H1 (cell line): ENCODE results near the gene CDR2L. TPM values are rescaled to one million over a fixed set of nuclear protein-coding genes. Genes with fewer than 3 reads are reported as not detected.
A peak's percentile ranks its signal among the peaks of the same experiment; 100 is the strongest.

Experiments used
- CTCF ChIA-PET: fragments of 300-600 bp; sonication (Branson Sonifier 250); formaldehyde crosslinking; loops from one replicate; lab custom pipeline; 2021; ENCODE audit not compliant: partially characterized antibody; lab: Charles Lee
- POLR2A ChIA-PET: fragments of 300-600 bp; sonication (Branson Sonifier 250); formaldehyde crosslinking; loops from one replicate; lab custom pipeline; 2021; ENCODE audit warnings: inconsistent platforms; ENCODE audit not compliant: partially characterized antibody; lab: Charles Lee
- DNase-seq, 2 experiments: peaks; one replicate each; pipeline versions ENCODE4 v3.0.0 to v3.0.0-alpha.2; 2010 to 2022; ENCODE audit warnings: low spot score in 2 of 2, low read depth in 1 of 2, mixed read lengths in 1 of 2
- FAIRE-seq: peaks from 2 replicates; lab custom pipeline; 2011; peaks lifted over from hg19 to GRCh38; lab: Jason Lieb, UNC
- H2AFZ ChIP-seq: 2 replicates; pipeline ENCODE4 v1.8.1; 2012; ENCODE audit warnings: low read length, inconsistent platforms
- H2AK5ac ChIP-seq: 2 replicates; pipeline ENCODE4 v1.6.1; 2013; ENCODE audit warnings: low read depth, low read length
- H2BK120ac ChIP-seq: replicated peaks from 2 replicates; pipeline ENCODE3; 2013; ENCODE audit warnings: low read depth, low read length, inconsistent platforms
- H2BK12ac ChIP-seq: 2 replicates; pipeline ENCODE4 v1.6.1; 2013; ENCODE audit warnings: low read depth, low read length
- H2BK15ac ChIP-seq: 2 replicates; pipeline ENCODE4 v1.6.1; 2013; ENCODE audit warnings: low read length
- H2BK20ac ChIP-seq: 2 replicates; pipeline ENCODE4 v1.6.1; 2013; ENCODE audit warnings: low read length
- H2BK5ac ChIP-seq: 2 replicates; pipeline ENCODE4 v1.6.1; 2013; ENCODE audit warnings: low read depth, low read length
- H3K14ac ChIP-seq: 2 replicates; pipeline ENCODE4 v1.6.1; 2013; ENCODE audit warnings: inconsistent platforms; ENCODE audit not compliant: insufficient read length
- H3K18ac ChIP-seq: 2 replicates; pipeline ENCODE4 v1.6.1; 2013; ENCODE audit warnings: low read length; ENCODE audit errors: extremely low read depth
- H3K23ac ChIP-seq: 2 replicates; pipeline ENCODE4 v1.6.1; 2013; ENCODE audit warnings: inconsistent platforms; ENCODE audit not compliant: insufficient read length
- H3K23me2 ChIP-seq: 2 replicates; pipeline ENCODE4 v1.6.1; 2013; ENCODE audit warnings: low read depth, low read length
- H3K27ac ChIP-seq: 2 replicates; pipeline ENCODE4 v1.6.1; 2011; ENCODE audit warnings: low read depth, low read length, inconsistent platforms
- H3K27me3 ChIP-seq, 4 experiments: replicated peaks in 1 of 4; 1 replicate in 1 of 4; 2 replicates in 3 of 4; pipeline versions ENCODE4 v1.6.1 to v1.8.1; 2011 to 2013; ENCODE audit warnings: low read length in 3 of 4, mild to moderate bottlenecking in 3 of 4, inconsistent platforms in 2 of 4, mixed read lengths in 2 of 4, moderate library complexity in 1 of 4; ENCODE audit not compliant: control insufficient read depth in 3 of 4, insufficient read depth in 3 of 4; ENCODE audit errors: extremely low read depth in 1 of 4
- H3K36me3 ChIP-seq, 4 experiments: 2 replicates each; pipeline versions ENCODE4 v1.6.1 to v1.8.1; 2011 to 2013; ENCODE audit warnings: mild to moderate bottlenecking in 4 of 4, low read length in 3 of 4, moderate library complexity in 2 of 4, control low read depth in 1 of 4, inconsistent platforms in 1 of 4; ENCODE audit not compliant: insufficient read depth in 4 of 4, control insufficient read depth in 2 of 4
- H3K4ac ChIP-seq: replicated peaks from 2 replicates; pipeline ENCODE3; 2013; ENCODE audit warnings: low read length, low read depth, mixed read lengths, inconsistent platforms; ENCODE audit not compliant: insufficient read length
- H3K4me1 ChIP-seq, 4 experiments: replicated peaks in 1 of 4; 1 replicate in 1 of 4; 2 replicates in 3 of 4; pipeline versions ENCODE4 v1.6.1 to v1.8.1; 2011 to 2013; ENCODE audit warnings: low read length in 3 of 4, inconsistent platforms in 2 of 4, mixed read lengths in 1 of 4; ENCODE audit not compliant: insufficient read depth in 4 of 4, control insufficient read depth in 3 of 4
- H3K4me2 ChIP-seq, 2 experiments: 2 replicates each; pipeline versions ENCODE4 v1.6.1 to v1.8.1; 2011 to 2013; ENCODE audit warnings: low read depth in 2 of 2, low read length in 2 of 2, control low read depth in 1 of 2, inconsistent platforms in 1 of 2, mild to moderate bottlenecking in 1 of 2; ENCODE audit not compliant: insufficient read depth in 1 of 2
- H3K4me3 ChIP-seq, 4 experiments: fragments of 200-600, 300-600 bp in 1 of 4; sonication (generic), shearing (Covaris generic), sonication (Bioruptor Twin) in 1 of 4; 2 replicates each; pipeline versions ENCODE4 v1.5.1 to v1.8.1; 2011 to 2016; ENCODE audit warnings: low read length in 4 of 4, low read depth in 3 of 4, control low read depth in 2 of 4, inconsistent platforms in 2 of 4, mild to moderate bottlenecking in 2 of 4, mixed read lengths in 1 of 4, moderate library complexity in 1 of 4; ENCODE audit not compliant: insufficient read depth in 2 of 4; ENCODE audit errors: extremely low read depth in 1 of 4
- H3K56ac ChIP-seq: replicated peaks from 2 replicates; pipeline ENCODE3; 2013; ENCODE audit warnings: low read depth, mild to moderate bottlenecking, mixed read lengths, low read length, inconsistent platforms; ENCODE audit not compliant: insufficient read length
- H3K79me1 ChIP-seq: 2 replicates; pipeline ENCODE4 v1.6.1; 2013; ENCODE audit warnings: low read depth, low read length, control low read depth
- H3K79me2 ChIP-seq, 2 experiments: 2 replicates each; pipeline versions ENCODE4 v1.6.1 to v1.8.1; 2012 to 2013; ENCODE audit warnings: low read length in 2 of 2, mild to moderate bottlenecking in 2 of 2, inconsistent platforms in 1 of 2; ENCODE audit not compliant: insufficient read depth in 2 of 2, control insufficient read depth in 1 of 2
- H3K9ac ChIP-seq, 4 experiments: replicated peaks in 1 of 4; 1 replicate in 1 of 4; 2 replicates in 3 of 4; pipeline versions ENCODE4 v1.6.1 to v1.8.1; 2011 to 2013; ENCODE audit warnings: low read depth in 3 of 4, low read length in 3 of 4, control low read depth in 2 of 4, mild to moderate bottlenecking in 2 of 4, moderate library complexity in 2 of 4, inconsistent platforms in 1 of 4; ENCODE audit errors: extremely low read depth in 1 of 4
- H3K9me3 ChIP-seq, 2 experiments: 2 replicates each; pipeline versions ENCODE4 v1.6.1 to v1.8.1; 2012 to 2013; ENCODE audit warnings: mild to moderate bottlenecking in 2 of 2, moderate library complexity in 2 of 2, control low read depth in 1 of 2, inconsistent platforms in 1 of 2, low read depth in 1 of 2, low read length in 1 of 2, mixed read lengths in 1 of 2; ENCODE audit not compliant: insufficient read depth in 2 of 2
- H4K20me1 ChIP-seq, 2 experiments: replicated peaks in 1 of 2; 2 replicates each; pipeline versions ENCODE3 to v1.8.1; 2011 to 2013; ENCODE audit warnings: inconsistent platforms in 2 of 2, low read length in 2 of 2, mild to moderate bottlenecking in 1 of 2; ENCODE audit not compliant: insufficient read depth in 2 of 2, control insufficient read depth in 1 of 2
- H4K5ac ChIP-seq: 2 replicates; pipeline ENCODE4 v1.6.1; 2013; ENCODE audit warnings: low read length, low read depth, mixed read lengths, inconsistent platforms; ENCODE audit not compliant: insufficient read length
- H4K8ac ChIP-seq: 2 replicates; pipeline ENCODE4 v1.8.0; 2013; ENCODE audit warnings: mild to moderate bottlenecking, moderate library complexity, low read length, inconsistent platforms; ENCODE audit not compliant: insufficient read depth; ENCODE audit errors: extremely low read depth
- H4K91ac ChIP-seq: replicated peaks from 2 replicates; pipeline ENCODE3; 2013; ENCODE audit warnings: low read length, mixed read lengths, inconsistent platforms; ENCODE audit not compliant: insufficient read length
- CEBPB ChIP-seq: IDR thresholded peaks from 2 replicates; pipeline ENCODE4 v1.6.1; 2012; ENCODE audit warnings: low read depth, low read length
- CHD2 ChIP-seq: IDR thresholded peaks from 2 replicates; pipeline ENCODE4 v1.6.1; 2012; ENCODE audit warnings: low read length, improper control_type of control experiment
- WGBS, 2 experiments: shearing (Covaris generic) in 1 of 2; methylation state at CpG; one replicate each; pipeline versions ENCODE4 v1.1.6 to v1.1.7; 2013 to 2015; ENCODE audit warnings: low lambda C conversion rate in 2 of 2, mixed read lengths in 2 of 2, inconsistent platforms in 1 of 2, low coverage in 1 of 2, missing lambda C conversion rate in 1 of 2; ENCODE audit not compliant: insufficient replicate concordance in 2 of 2, insufficient coverage in 1 of 2, insufficient read length in 1 of 2; ENCODE audit errors: extremely low coverage in 1 of 2, missing lambda C conversion rate in 1 of 2; 5-methylcytosine and 5-hydroxymethylcytosine counted together
- polyA plus RNA-seq, 7 experiments: library from polyadenylated mRNA; depleted of rRNA in 3 of 7; stranded (reverse) in 5 of 7; unstranded in 2 of 7; fragments of >200 nt in 5 of 7; fragments of 200-250 nt in 2 of 7; gene quantifications; 1 replicate in 5 of 7; 2 replicates in 1 of 7; 4 replicates in 1 of 7; pipeline versions ENCODE4 v1.2.1 to v1.2.3, GENCODE V29; 2011 to 2013; ENCODE audit warnings: missing spikeins in 2 of 7, mixed read lengths in 2 of 7
- total RNA-seq: library from RNA; stranded (reverse); fragmentation: NEBNext Ultra II Directional; extraction: Animal tissue kit (Norgen Biotek cat#: 25700); gene quantifications from 2 replicates; pipeline ENCODE4 v1.2.1, GENCODE V29; 2021

Gene CDR2L
- total and polyA plus RNA-seq, 2 of the 8 experiments (the other 6 are each of a cell fraction or from before 2014, with no cell fraction given) = 20.4 to 38.1 TPM

DNA sequence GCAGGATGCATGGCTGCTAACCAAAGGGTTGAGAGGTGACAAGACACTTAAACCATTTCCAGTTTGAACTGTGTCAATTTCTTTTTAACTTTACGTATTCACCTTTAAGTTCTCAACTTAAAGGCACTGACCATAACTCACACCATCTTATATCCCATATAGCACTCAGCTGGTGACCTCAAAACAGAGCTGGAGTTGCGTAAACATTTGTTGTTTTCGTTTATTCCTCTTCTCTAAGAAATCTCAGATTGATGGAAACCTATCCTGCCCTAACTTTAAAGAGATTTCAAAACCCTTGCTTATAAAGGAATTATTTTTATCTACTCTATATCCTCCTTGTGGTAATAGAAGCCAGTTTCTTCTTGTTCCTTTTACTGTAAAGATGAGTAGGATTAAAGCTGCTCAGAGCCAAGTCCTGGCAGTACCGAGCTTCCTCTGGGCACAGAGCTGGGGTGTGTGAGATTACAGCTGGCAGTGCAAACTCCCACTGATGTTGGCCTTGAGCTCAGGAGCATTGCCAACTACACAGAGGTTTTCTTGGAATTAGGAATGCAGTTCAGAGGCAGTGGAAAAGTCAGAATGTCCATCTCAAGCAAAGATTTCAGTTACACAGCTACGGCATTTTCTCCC lies 60.9 kb downstream of the CDR2L start:
- peaks cover 3 to 4% of the 10 kb centered on the region in 2 experiments for H4K20me1 ChIP-seq
- no peak overlapping the region for H2AK5ac ChIP-seq
- no peak overlapping the region for H2AFZ ChIP-seq
- CTCF ChIA-PET = interaction anchor here (0.6 to 2.2 kb wide), 16 partner anchors 8 to 221 kb away, joined by 3 to 10 read pairs (median 3); partner anchors contain the start of gene MRPL58
- H3K4me3 ChIP-seq = peak overlapping the region; percentile 82 to 97 (median 87); a peak in 7 of 8 replicates
- FAIRE-seq (no peak), DNase-seq (no peak)
- H3K18ac ChIP-seq = no peak overlapping the region
- no peak overlapping the region for H2BK20ac ChIP-seq
- peak overlapping the region in 1 of 4 experiments; percentile 14; a peak in 3 of 7 replicates for H3K9ac ChIP-seq
- peaks cover 0 to 13% (median 4%) of the 10 kb centered on the region in 4 experiments; a peak in 4 of 7 replicates for H3K4me1 ChIP-seq
- H3K14ac ChIP-seq = no peak overlapping the region
- no peak overlapping the region for H3K27ac ChIP-seq
- no peak overlapping the region for H4K91ac ChIP-seq
- H3K4ac ChIP-seq = no peak overlapping the region
- peaks cover 8 to 36% of the 10 kb centered on the region in 2 experiments for H3K79me2 ChIP-seq
- no peaks in the 10 kb centered on the region; the same call in 1 of the 2 replicates for H3K23me2 ChIP-seq
- 75% methylated on average over 5 of the region's 5 CpGs; no CpG with 5 or more reads in 1 of the 2 experiments for WGBS, 2 experiments
- no peak overlapping the region for H4K8ac ChIP-seq
- H3K4me2 ChIP-seq = peak overlapping the region; percentile 82 to 97
- no peaks in the 10 kb centered on the region for H3K27me3 ChIP-seq
- peaks cover 6% of the 10 kb centered on the region; the same call in 1 of the 2 replicates for H3K79me1 ChIP-seq
- no peak overlapping the region for H3K23ac ChIP-seq
- no peak overlapping the region for H3K56ac ChIP-seq
- H2BK5ac ChIP-seq = no peak overlapping the region
- H2BK15ac ChIP-seq = no peak overlapping the region
- H2BK120ac ChIP-seq = no peak overlapping the region
- H3K36me3 ChIP-seq = peaks cover 2 to 33% (median 18%) of the 10 kb centered on the region in 4 experiments; a peak in 7 of 8 replicates
- no peak overlapping the region for H4K5ac ChIP-seq
- no peaks in the 10 kb centered on the region for H3K9me3 ChIP-seq
- POLR2A ChIA-PET = interaction anchor here (0.7 to 4.8 kb wide), 11 partner anchors 11 to 133 kb away, joined by 3 to 20 read pairs (median 3); partner anchors contain the start of genes MRPL58 and SLC16A5
- TF ChIP-seq CHD2 (no peak), CEBPB (peak; percentile 13; the same call in 1 of the 2 replicates)
- no peak overlapping the region for H2BK12ac ChIP-seq
